Erythroblast (primary cell): ENCODE results near the gene SYT1.

ENCODE experiments used
- GATA1 ChIP-seq: IDR thresholded peaks from 2 replicates; pipeline ENCODE4 v1.6.1; 2011; ENCODE audit warnings: low read depth, mild to moderate bottlenecking, control low read depth, low read length, moderate library complexity
- POLR2A ChIP-seq: IDR thresholded peaks from 2 replicates; pipeline ENCODE4 v1.6.1; 2011; ENCODE audit warnings: mild to moderate bottlenecking, low read length

DNA sequence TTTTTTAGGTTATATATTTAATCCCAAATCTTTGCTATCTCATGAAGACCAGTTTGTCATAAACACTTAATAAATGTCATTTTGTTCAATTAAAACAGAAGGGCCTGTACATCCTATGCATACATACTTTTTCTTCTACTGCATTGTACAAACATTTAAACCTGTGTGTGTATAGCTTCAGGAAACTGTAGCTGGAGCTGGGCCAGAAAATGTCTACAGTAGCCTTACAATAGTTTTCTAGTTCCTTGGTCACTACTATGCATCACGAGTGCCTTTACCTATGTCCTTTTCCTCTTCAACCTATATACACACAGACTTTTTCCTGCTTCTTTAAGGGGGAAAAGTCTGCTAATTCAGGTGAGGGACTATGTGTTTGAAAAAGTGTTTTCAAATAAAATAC, 523.4 kb downstream of the SYT1 start:
- TF ChIP-seq POLR2A (no peak), GATA1 (no peak)
